ENCODE measurements around the gene SLC8B1. TPM values are rescaled to one million over a fixed set of nuclear protein-coding genes. Genes with fewer than 3 reads are reported as not detected.

The SLC8B1 gene
- total RNA-seq, 6 experiments from 2014 or later: 5.8 to 6.7 (median 6.3) TPM

- no peak overlapping the region for H3K4me3 Mint-ChIP-seq
- TF ChIP-seq CTCF (IDR thresholded peaks at IDR 0.05): no peak
- H3K36me3 Mint-ChIP-seq (ENCODE audit: low read depth): peaks cover 10% of the 10 kb centered on the region
- H3K27me3 Mint-ChIP-seq (ENCODE audit: insufficient read depth): no peaks in the 10 kb centered on the region
- H3K9me3 Mint-ChIP-seq: no peaks in the 10 kb centered on the region
- H3K4me1 Mint-ChIP-seq (ENCODE audit: low read depth): peaks cover 20% of the 10 kb centered on the region; the same call in 1 of the 2 replicates
- H3K27ac Mint-ChIP-seq: no peak overlapping the region
- DNase-seq: no peak
Observed at GRCh38 chr12:113263431-113263963, 71.4 kb downstream of the SLC8B1 start.

DNA sequence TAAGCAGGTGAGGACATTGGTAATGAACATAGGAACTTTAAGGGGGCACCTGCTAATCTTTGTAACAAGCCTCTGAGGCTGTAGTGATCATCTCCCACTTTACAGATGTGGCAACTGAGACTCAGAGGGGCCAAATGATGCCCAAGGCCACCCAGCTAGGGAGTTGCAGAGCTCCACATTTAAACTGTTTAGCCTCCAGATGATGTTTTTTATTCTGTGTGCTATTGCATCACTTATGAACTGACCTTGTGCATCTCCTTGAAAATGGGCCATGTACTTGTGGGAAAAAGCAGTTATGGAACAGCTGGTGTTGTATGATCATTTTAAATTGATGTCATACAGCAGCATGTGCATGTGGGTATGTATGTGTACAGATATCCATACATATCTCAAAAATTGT, 72.2 kb downstream of the SLC8B1 start:
- no peak for TF ChIP-seq CTCF (IDR thresholded peaks at IDR 0.05)
- no peaks in the 10 kb centered on the region for H3K9me3 Mint-ChIP-seq
- H3K27ac Mint-ChIP-seq: no peak overlapping the region
- no peaks in the 10 kb centered on the region for H3K27me3 Mint-ChIP-seq (ENCODE audit: insufficient read depth)
- peaks cover 10% of the 10 kb centered on the region for H3K36me3 Mint-ChIP-seq (ENCODE audit: low read depth)
- peaks cover 20% of the 10 kb centered on the region; the same call in 1 of the 2 replicates for H3K4me1 Mint-ChIP-seq (ENCODE audit: low read depth)
- H3K4me3 Mint-ChIP-seq: no peak overlapping the region
- no peak for DNase-seq

GRCh38 chr12:113261847-113262470, 73.0 kb downstream of the SLC8B1 start:
- Mint-ChIP-seq H3K9me3 (no peaks in the 10 kb centered on the region), H3K4me1 (ENCODE audit: low read depth) (peaks cover 20% of the 10 kb centered on the region; the same call in 1 of the 2 replicates), H3K36me3 (ENCODE audit: low read depth) (peaks cover 10% of the 10 kb centered on the region), H3K27me3 (ENCODE audit: insufficient read depth) (no peaks in the 10 kb centered on the region), H3K27ac (no peak overlapping the region), H3K4me3 (no peak overlapping the region)
- no peak for DNase-seq
- TF ChIP-seq CTCF (IDR thresholded peaks at IDR 0.05): no peak

GRCh38 chr12:113260636-113261300, 74.1 kb downstream of the SLC8B1 start:
- Mint-ChIP-seq H3K36me3 (ENCODE audit: low read depth) (peaks cover 5% of the 10 kb centered on the region; the same call in 1 of the 2 replicates), H3K27ac (no peak overlapping the region), H3K4me3 (no peak overlapping the region), H3K9me3 (no peaks in the 10 kb centered on the region), H3K27me3 (ENCODE audit: insufficient read depth) (no peaks in the 10 kb centered on the region), H3K4me1 (ENCODE audit: low read depth) (peaks cover 20% of the 10 kb centered on the region; the same call in 1 of the 2 replicates)
- TF ChIP-seq CTCF (IDR thresholded peaks at IDR 0.05): no peak
- no peak for DNase-seq

GRCh38 chr12:113260127-113260526, 74.8 kb downstream of the SLC8B1 start:
- no peak for TF ChIP-seq CTCF (IDR thresholded peaks at IDR 0.05)
- Mint-ChIP-seq H3K27me3 (ENCODE audit: insufficient read depth) (no peaks in the 10 kb centered on the region), H3K4me3 (no peak overlapping the region), H3K4me1 (ENCODE audit: low read depth) (peaks cover 20% of the 10 kb centered on the region; the same call in 1 of the 2 replicates), H3K9me3 (no peaks in the 10 kb centered on the region), H3K36me3 (ENCODE audit: low read depth) (peaks cover 4% of the 10 kb centered on the region; the same call in 1 of the 2 replicates), H3K27ac (no peak overlapping the region)
- no peak for DNase-seq
